Right lobe of liver (tissue), 4 donors: Measurements from ENCODE around the gene PDZRN4.

Source experiments
- POLR2A ChIP-seq: fragments of 450-650 bp; IDR thresholded peaks from one replicate; pipeline ENCODE4 v1.6.1; 2017; ENCODE audit warnings: antibody characterized with exemption, mild to moderate bottlenecking
- TF ChIP-seq, protein P1 (sequence below), 4 donors: fragments of 200-600 bp in 3 of 4; fragments of 450-650 bp in 1 of 4; IDR thresholded peaks; one replicate each; pipeline versions ENCODE4 v1.5.1 to v1.8.0; 2016 to 2022; ENCODE audit warnings: antibody characterized with exemption in 4 of 4, mild to moderate bottlenecking in 2 of 4
- donor health status: DM: no; HTN: no; CAD: no.
- donor health status: DM: no; HTN: no; CAD: no.
- donor health status: DM: no; HTN: yes; CAD: no.

DNA sequence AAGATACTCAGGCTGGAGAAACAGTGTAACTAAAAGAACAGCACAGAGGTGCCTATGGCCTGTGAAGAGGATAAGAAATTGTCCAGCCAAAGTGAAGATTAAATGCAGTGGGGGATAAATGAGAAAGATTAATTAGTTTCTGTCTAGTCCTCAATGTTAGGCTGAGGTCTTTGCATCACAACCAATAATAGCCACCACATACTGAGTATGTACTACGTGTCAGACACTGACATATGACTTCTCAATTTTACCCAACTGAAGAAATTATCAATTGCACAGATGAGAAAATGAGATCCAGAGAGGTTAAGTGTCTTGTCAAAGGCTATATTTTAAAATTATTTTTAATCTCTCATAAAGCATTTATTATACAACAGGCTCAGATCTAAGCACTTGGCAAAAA, 285.9 kb downstream of the PDZRN4 start:
- TF ChIP-seq, protein P1, sequence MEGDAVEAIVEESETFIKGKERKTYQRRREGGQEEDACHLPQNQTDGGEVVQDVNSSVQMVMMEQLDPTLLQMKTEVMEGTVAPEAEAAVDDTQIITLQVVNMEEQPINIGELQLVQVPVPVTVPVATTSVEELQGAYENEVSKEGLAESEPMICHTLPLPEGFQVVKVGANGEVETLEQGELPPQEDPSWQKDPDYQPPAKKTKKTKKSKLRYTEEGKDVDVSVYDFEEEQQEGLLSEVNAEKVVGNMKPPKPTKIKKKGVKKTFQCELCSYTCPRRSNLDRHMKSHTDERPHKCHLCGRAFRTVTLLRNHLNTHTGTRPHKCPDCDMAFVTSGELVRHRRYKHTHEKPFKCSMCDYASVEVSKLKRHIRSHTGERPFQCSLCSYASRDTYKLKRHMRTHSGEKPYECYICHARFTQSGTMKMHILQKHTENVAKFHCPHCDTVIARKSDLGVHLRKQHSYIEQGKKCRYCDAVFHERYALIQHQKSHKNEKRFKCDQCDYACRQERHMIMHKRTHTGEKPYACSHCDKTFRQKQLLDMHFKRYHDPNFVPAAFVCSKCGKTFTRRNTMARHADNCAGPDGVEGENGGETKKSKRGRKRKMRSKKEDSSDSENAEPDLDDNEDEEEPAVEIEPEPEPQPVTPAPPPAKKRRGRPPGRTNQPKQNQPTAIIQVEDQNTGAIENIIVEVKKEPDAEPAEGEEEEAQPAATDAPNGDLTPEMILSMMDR (IDR thresholded peaks at IDR 0.05), result no peak
- TF ChIP-seq POLR2A, result no peak
